ENCODE data around the gene ARHGAP10. TPM values are rescaled to one million over a fixed set of nuclear protein-coding genes. Genes with fewer than 3 reads are reported as not detected.

Gene ARHGAP10
- total RNA-seq, 1 donor from 2014 or later, result 20.2 TPM

GRCh38 chr4:147805946-147806345, 74.1 kb downstream of the ARHGAP10 start:
- no peak overlapping the region for H3K27ac Mint-ChIP-seq
- H3K9me3 Mint-ChIP-seq, result no peaks in the 10 kb centered on the region
- no peak overlapping the region for H3K4me3 Mint-ChIP-seq
- no peaks in the 10 kb centered on the region for H3K27me3 Mint-ChIP-seq (ENCODE audit: insufficient read depth, low read depth)
- no peak overlapping the region for H3K4me3 ChIP-seq
- H3K4me1 ChIP-seq, result peaks cover 34% of the 10 kb centered on the region
- no peaks in the 10 kb centered on the region for H3K9me3 ChIP-seq (ENCODE audit: low read depth)
- no peak overlapping the region for H3K9ac ChIP-seq
- H2AFZ ChIP-seq (replicated peaks), result no peak overlapping the region
- no peak for DNase-seq (ENCODE audit: low spot score)
- peaks cover 11% of the 10 kb centered on the region for H3F3A ChIP-seq (ENCODE audit: low read depth)
- TF ChIP-seq EZH2phosphoT487 (IDR thresholded peaks at IDR 0.05) (no peak), CTCF (IDR thresholded peaks at IDR 0.05) (no peak), EZH2 (IDR thresholded peaks at IDR 0.05) (no peak)
- H3K27me3 ChIP-seq, result no peaks in the 10 kb centered on the region
- peaks cover 49% of the 10 kb centered on the region for H3K79me2 ChIP-seq (ENCODE audit: low read depth)
- H3K4me1 Mint-ChIP-seq, result peaks cover 24% of the 10 kb centered on the region
- no peak overlapping the region for H3K27ac ChIP-seq
- no peaks in the 10 kb centered on the region for H3K36me3 ChIP-seq
- H3K36me3 Mint-ChIP-seq, result no peaks in the 10 kb centered on the region
- H4K20me1 ChIP-seq (ENCODE audit: low read depth), result peaks cover 9% of the 10 kb centered on the region
- no peak overlapping the region for H3K4me2 ChIP-seq

DNA sequence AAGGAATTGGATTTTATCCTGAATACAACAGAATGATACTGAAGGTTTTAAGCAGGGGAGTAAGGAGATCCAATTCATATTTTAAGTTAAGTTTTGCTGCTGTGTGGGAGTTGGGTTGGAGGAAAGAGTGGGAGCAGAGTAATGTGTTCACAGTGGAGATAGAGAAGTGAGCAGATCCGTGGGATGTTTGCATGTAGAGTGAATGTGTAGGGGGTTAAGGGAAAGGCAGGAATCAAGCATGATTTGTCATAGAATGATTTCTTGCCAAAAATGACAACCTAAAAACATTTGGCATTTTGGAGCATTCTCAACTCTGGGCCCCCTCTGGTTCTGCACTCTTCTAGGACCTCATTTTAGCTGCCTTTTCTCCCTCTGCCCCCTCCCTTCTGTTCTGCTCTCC, 76.6 kb downstream of the ARHGAP10 start:
- H2AFZ ChIP-seq (replicated peaks), result no peak overlapping the region
- peaks cover 6% of the 10 kb centered on the region for H3F3A ChIP-seq (ENCODE audit: low read depth)
- H3K4me1 ChIP-seq, result peaks cover 19% of the 10 kb centered on the region
- no peak overlapping the region for H3K27ac ChIP-seq
- Mint-ChIP-seq H3K36me3 (no peaks in the 10 kb centered on the region), H3K4me1 (peaks cover 12% of the 10 kb centered on the region), H3K27ac (no peak overlapping the region), H3K9me3 (no peaks in the 10 kb centered on the region), H3K27me3 (ENCODE audit: insufficient read depth, low read depth) (no peaks in the 10 kb centered on the region), H3K4me3 (no peak overlapping the region)
- H3K27me3 ChIP-seq, result no peaks in the 10 kb centered on the region
- H4K20me1 ChIP-seq (ENCODE audit: low read depth), result no peaks in the 10 kb centered on the region
- TF ChIP-seq EZH2 (IDR thresholded peaks at IDR 0.05) (no peak), CTCF (IDR thresholded peaks at IDR 0.05) (no peak), EZH2phosphoT487 (IDR thresholded peaks at IDR 0.05) (no peak)
- no peaks in the 10 kb centered on the region for H3K36me3 ChIP-seq
- no peak for DNase-seq (ENCODE audit: low spot score)
- H3K4me3 ChIP-seq, result no peak overlapping the region
- no peak overlapping the region for H3K9ac ChIP-seq
- H3K4me2 ChIP-seq, result no peak overlapping the region
- peaks cover 30% of the 10 kb centered on the region for H3K79me2 ChIP-seq (ENCODE audit: low read depth)
- no peaks in the 10 kb centered on the region for H3K9me3 ChIP-seq (ENCODE audit: low read depth)

DNA sequence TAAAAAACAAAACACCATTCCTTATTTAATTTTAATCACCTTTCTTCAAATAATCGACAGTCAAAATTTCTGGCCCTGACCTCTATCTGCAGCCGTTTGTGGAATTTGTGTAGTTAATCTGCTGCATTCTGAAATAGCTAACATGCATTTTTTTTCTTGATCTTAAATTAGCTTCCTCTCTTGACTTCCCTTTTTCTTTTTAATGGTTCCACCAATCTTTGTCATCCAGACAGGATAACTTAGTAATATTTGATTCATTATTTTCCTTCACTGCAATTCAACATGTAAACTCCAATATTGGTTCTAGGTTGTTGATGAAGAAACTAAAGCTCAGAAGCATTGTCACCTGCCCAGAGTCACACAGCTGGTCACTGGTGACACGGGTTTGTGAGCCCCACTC, 77.3 kb downstream of the ARHGAP10 start:
- H3K27me3 ChIP-seq, result no peaks in the 10 kb centered on the region
- TF ChIP-seq EZH2 (IDR thresholded peaks at IDR 0.05) (no peak), EZH2phosphoT487 (IDR thresholded peaks at IDR 0.05) (no peak), CTCF (IDR thresholded peaks at IDR 0.05) (no peak)
- H3K4me1 ChIP-seq, result peaks cover 25% of the 10 kb centered on the region
- no peaks in the 10 kb centered on the region for H3K9me3 ChIP-seq (ENCODE audit: low read depth)
- Mint-ChIP-seq H3K4me3 (no peak overlapping the region), H3K36me3 (no peaks in the 10 kb centered on the region), H3K9me3 (no peaks in the 10 kb centered on the region), H3K27me3 (ENCODE audit: insufficient read depth, low read depth) (peaks cover 2% of the 10 kb centered on the region), H3K27ac (no peak overlapping the region), H3K4me1 (peaks cover 12% of the 10 kb centered on the region)
- no peak overlapping the region for H3K4me3 ChIP-seq
- peaks cover 6% of the 10 kb centered on the region for H3F3A ChIP-seq (ENCODE audit: low read depth)
- peaks cover 28% of the 10 kb centered on the region for H3K79me2 ChIP-seq (ENCODE audit: low read depth)
- H3K36me3 ChIP-seq, result no peaks in the 10 kb centered on the region
- H3K4me2 ChIP-seq, result no peak overlapping the region
- DNase-seq (ENCODE audit: low spot score), result no peak
- no peak overlapping the region for H2AFZ ChIP-seq (replicated peaks)
- no peak overlapping the region for H3K9ac ChIP-seq
- H3K27ac ChIP-seq, result no peak overlapping the region
- H4K20me1 ChIP-seq (ENCODE audit: low read depth), result peaks cover 5% of the 10 kb centered on the region

All from neural progenitor cell (in vitro differentiated cells).